ENCODE measurements around the gene PRR14.

DNA sequence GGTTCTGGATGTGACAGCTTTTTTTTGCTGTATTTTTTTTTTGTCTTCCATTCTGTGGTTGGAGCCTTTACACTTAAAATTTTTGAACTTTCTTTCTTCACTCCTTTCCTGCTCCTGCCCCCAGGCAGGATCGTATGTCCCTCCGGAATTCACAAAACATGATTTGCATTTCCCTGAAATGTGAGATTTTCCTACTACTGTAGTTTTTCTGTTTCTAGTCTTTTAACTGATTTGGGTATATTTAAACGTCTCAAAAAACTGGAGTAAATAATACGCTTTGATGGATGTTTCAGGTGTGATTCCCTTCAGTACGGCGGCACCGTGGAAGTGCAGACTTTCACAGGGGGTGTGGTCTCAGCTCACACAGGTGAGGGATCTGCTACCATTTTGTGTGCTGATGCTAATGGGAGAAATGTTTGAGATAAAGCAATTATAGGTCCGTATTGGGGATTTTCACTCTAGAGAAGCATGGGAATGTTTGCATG is 48.9 kb downstream of the PRR14 start:
- TF ChIP-seq, protein P1, sequence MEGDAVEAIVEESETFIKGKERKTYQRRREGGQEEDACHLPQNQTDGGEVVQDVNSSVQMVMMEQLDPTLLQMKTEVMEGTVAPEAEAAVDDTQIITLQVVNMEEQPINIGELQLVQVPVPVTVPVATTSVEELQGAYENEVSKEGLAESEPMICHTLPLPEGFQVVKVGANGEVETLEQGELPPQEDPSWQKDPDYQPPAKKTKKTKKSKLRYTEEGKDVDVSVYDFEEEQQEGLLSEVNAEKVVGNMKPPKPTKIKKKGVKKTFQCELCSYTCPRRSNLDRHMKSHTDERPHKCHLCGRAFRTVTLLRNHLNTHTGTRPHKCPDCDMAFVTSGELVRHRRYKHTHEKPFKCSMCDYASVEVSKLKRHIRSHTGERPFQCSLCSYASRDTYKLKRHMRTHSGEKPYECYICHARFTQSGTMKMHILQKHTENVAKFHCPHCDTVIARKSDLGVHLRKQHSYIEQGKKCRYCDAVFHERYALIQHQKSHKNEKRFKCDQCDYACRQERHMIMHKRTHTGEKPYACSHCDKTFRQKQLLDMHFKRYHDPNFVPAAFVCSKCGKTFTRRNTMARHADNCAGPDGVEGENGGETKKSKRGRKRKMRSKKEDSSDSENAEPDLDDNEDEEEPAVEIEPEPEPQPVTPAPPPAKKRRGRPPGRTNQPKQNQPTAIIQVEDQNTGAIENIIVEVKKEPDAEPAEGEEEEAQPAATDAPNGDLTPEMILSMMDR (conservative IDR thresholded peaks at IDR 0.05; ENCODE audit: low read length), result no peak
- TF ChIP-seq EZH2phosphoT487 (IDR thresholded peaks at IDR 0.05; ENCODE audit: borderline replicate concordance), result no peak

All from Loucy (cell line).